Panc1 (cell line): ENCODE results near the gene UCP3. TPM values are rescaled to one million over a fixed set of nuclear protein-coding genes. Genes with fewer than 3 reads are reported as not detected.

ENCODE experiments used
- ATAC-seq: fragments of 200-7000 bp; cut with Tn5 transposase; 2 replicates; pipeline ENCODE4 v1.9.1; 2020; ENCODE audit warnings: mild to moderate bottlenecking, moderate library complexity
- BruUV-seq: library from RNA; stranded (reverse); fragments of 400-500 nt; replicated peaks from 2 replicates; lab custom pipeline; 2021; lab: Mats Ljungman, UMichigan
- CTCF ChIA-PET: fragments of 300-600 bp; sonication (Branson Sonifier 250); formaldehyde crosslinking; loops from one replicate; lab custom pipeline; 2022; ENCODE audit warnings: antibody characterized with exemption; lab: Charles Lee
- POLR2A ChIA-PET: fragments of 300-600 bp; sonication (Branson Sonifier 250); formaldehyde crosslinking; loops from one replicate; lab custom pipeline; 2022; ENCODE audit warnings: antibody characterized with exemption; lab: Charles Lee
- DNase-seq: peaks from one replicate; pipeline ENCODE4 v3.0.0-alpha.2; 2010; ENCODE audit warnings: low read depth, low spot score
- H3K27ac ChIP-seq: 2 replicates; pipeline ENCODE4 v1.5.1; 2011; ENCODE audit warnings: mild to moderate bottlenecking, low read length, inconsistent platforms
- H3K27me3 ChIP-seq: fragments of 200-500 bp; sonication (Bioruptor generic); 2 replicates; pipeline ENCODE4 v1.6.0; 2014; ENCODE audit warnings: low read length, inconsistent platforms; ENCODE audit not compliant: control insufficient read depth, insufficient read depth
- H3K36me3 ChIP-seq: fragments of 200-500 bp; sonication (Bioruptor generic); 2 replicates; pipeline ENCODE4 v1.5.1; 2014; ENCODE audit warnings: inconsistent platforms, mild to moderate bottlenecking, low read length, moderate library complexity; ENCODE audit not compliant: control insufficient read depth, insufficient read depth
- H3K4me1 ChIP-seq: 2 replicates; pipeline ENCODE4 v1.5.1; 2011; ENCODE audit warnings: inconsistent platforms, mild to moderate bottlenecking, low read length, moderate library complexity; ENCODE audit not compliant: control insufficient read depth, insufficient read depth
- H3K4me3 ChIP-seq, 2 experiments: 2 replicates each; pipeline ENCODE4 v1.5.1; 2011 to 2012; ENCODE audit warnings: low read depth in 2 of 2, low read length in 2 of 2, mild to moderate bottlenecking in 2 of 2, inconsistent platforms in 1 of 2, moderate library complexity in 1 of 2
- H3K9me3 ChIP-seq: fragments of 200-500 bp; sonication (Bioruptor generic); 2 replicates; pipeline ENCODE4 v1.5.1; 2014; ENCODE audit warnings: low read depth, mild to moderate bottlenecking, inconsistent platforms, low read length, moderate library complexity; ENCODE audit not compliant: control insufficient read depth, insufficient read depth
- POLR2AphosphoS5 ChIP-seq: IDR thresholded peaks from 2 replicates; pipeline ENCODE4 v1.6.1; 2012; ENCODE audit warnings: mild to moderate bottlenecking, low read depth, low read length, moderate library complexity
- SIN3A ChIP-seq: IDR thresholded peaks from 2 replicates; pipeline ENCODE4 v1.6.1; 2012; ENCODE audit warnings: low read depth, mild to moderate bottlenecking, low read length, moderate library complexity, borderline replicate concordance; ENCODE audit not compliant: insufficient read depth
- TCF7L2 ChIP-seq: IDR thresholded peaks from 2 replicates; pipeline ENCODE4 v1.6.1; 2011; ENCODE audit warnings: mild to moderate bottlenecking, low read depth, low read length, inconsistent platforms
- in situ Hi-C: cut with HindIII; loops from 2 replicates; pipeline ENCODE4 v1.10.0; 2016; ENCODE audit warnings: low sequenced_read_pairs, low pct_unique_long_range_greater_than_20kb
- intact Hi-C: fragments of 100-400 bp; cut with micrococcal nuclease; formaldehyde crosslinking; loops from one replicate; pipeline ENCODE4 v1.10.0; 2022; ENCODE audit not compliant: unreplicated experiment
- total RNA-seq: library from RNA; stranded (reverse); gene quantifications from one replicate; pipeline ENCODE4 v1.2.1, GENCODE V29; 2021; ENCODE audit not compliant: unreplicated experiment
- TF ChIP-seq, protein P1 (sequence below), 2 experiments: IDR thresholded peaks; 2 replicates each; pipeline ENCODE4 v1.6.1; 2011 to 2012; ENCODE audit warnings: low read depth in 2 of 2, control low read depth in 1 of 2, low read length in 1 of 2, mild to moderate bottlenecking in 1 of 2, moderate library complexity in 1 of 2; ENCODE audit not compliant: insufficient read depth in 1 of 2
- TF ChIP-seq, protein P2 (sequence below): fragments of 450-650 bp; IDR thresholded peaks from 2 replicates; pipeline ENCODE4 v1.5.1; 2017; ENCODE audit warnings: mild to moderate bottlenecking

The UCP3 gene
- total RNA-seq, 1 experiment from 2014 or later, result 0.46 TPM

DNA sequence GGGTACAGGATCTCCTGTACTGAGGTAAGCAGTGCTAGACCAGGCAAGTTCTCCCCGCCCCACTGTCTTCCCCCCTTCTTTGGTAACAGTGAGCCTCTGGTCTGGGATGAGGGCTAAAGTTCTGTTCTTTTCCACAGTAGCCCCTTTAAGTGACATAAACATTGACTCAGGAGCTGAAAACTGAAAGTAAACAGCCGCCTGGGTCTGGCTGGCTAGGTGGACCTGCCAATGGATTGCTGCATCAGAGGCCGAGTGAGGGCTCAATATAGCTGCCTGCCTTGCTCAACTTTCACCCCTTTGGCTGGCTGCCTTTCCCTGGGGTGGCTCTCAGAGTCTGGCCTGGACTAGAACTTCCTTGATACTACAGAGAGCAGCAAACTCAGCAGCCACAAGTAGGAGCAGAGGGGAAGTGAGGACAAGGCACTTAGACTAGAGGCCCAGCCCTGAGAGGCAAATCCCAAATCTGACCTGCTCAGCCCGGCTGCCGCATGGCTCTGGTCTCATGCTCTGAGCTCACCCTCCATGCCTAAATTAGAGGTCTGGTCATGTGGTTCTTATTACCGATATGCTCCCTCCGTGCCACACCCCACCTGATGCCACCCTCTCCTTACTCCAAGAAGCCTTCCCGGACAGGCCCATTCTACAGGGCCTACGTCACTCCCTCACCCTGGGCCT lies 9.6 kb upstream of the UCP3 start:
- H3K36me3 ChIP-seq, result no peaks in the 10 kb centered on the region
- no peaks in the 10 kb centered on the region for H3K9me3 ChIP-seq
- H3K27me3 ChIP-seq, result no peaks in the 10 kb centered on the region
- BruUV-seq, result no TSS peak
- intact Hi-C loops (no loop called here), in situ Hi-C loops (no loop called here)
- TF ChIP-seq SIN3A, result no peak
- DNase-seq (no peak), ATAC-seq (no peak)
- H3K27ac ChIP-seq, result no peak overlapping the region
- POLR2A ChIA-PET, result no interaction called here
- CTCF ChIA-PET, result no interaction called here
- H3K4me1 ChIP-seq, result no peaks in the 10 kb centered on the region
- no peak overlapping the region for H3K4me3 ChIP-seq

DNA sequence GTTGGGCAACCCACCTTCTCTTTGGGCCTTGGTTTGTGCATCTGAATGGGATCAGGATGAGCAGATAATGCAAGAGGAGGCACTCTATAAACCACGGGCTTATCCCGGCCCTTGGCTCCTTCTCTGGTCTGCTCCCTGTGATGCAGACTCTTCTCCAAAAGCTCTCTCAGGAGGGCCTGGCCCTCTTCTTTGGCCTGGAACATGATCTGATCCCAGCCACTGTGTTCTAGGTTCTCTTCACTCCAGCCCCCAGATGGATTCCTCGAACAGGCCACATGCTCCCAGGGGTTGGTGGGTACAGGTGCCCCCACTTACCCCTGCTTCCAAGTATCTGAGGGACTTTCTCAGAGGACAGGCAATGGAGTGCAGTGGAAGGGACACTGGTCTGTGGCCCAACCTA lies 8.7 kb upstream of the UCP3 start:
- TF ChIP-seq SIN3A (no peak), POLR2AphosphoS5 (no peak), TCF7L2 (no peak)
- TF ChIP-seq, protein P1, sequence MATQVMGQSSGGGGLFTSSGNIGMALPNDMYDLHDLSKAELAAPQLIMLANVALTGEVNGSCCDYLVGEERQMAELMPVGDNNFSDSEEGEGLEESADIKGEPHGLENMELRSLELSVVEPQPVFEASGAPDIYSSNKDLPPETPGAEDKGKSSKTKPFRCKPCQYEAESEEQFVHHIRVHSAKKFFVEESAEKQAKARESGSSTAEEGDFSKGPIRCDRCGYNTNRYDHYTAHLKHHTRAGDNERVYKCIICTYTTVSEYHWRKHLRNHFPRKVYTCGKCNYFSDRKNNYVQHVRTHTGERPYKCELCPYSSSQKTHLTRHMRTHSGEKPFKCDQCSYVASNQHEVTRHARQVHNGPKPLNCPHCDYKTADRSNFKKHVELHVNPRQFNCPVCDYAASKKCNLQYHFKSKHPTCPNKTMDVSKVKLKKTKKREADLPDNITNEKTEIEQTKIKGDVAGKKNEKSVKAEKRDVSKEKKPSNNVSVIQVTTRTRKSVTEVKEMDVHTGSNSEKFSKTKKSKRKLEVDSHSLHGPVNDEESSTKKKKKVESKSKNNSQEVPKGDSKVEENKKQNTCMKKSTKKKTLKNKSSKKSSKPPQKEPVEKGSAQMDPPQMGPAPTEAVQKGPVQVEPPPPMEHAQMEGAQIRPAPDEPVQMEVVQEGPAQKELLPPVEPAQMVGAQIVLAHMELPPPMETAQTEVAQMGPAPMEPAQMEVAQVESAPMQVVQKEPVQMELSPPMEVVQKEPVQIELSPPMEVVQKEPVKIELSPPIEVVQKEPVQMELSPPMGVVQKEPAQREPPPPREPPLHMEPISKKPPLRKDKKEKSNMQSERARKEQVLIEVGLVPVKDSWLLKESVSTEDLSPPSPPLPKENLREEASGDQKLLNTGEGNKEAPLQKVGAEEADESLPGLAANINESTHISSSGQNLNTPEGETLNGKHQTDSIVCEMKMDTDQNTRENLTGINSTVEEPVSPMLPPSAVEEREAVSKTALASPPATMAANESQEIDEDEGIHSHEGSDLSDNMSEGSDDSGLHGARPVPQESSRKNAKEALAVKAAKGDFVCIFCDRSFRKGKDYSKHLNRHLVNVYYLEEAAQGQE (IDR thresholded peaks at IDR 0.05; ENCODE audit: insufficient read depth in 1 of 2, low read depth in 2 of 2, low read length in 1 of 2), result no peak
- TF ChIP-seq, protein P2, sequence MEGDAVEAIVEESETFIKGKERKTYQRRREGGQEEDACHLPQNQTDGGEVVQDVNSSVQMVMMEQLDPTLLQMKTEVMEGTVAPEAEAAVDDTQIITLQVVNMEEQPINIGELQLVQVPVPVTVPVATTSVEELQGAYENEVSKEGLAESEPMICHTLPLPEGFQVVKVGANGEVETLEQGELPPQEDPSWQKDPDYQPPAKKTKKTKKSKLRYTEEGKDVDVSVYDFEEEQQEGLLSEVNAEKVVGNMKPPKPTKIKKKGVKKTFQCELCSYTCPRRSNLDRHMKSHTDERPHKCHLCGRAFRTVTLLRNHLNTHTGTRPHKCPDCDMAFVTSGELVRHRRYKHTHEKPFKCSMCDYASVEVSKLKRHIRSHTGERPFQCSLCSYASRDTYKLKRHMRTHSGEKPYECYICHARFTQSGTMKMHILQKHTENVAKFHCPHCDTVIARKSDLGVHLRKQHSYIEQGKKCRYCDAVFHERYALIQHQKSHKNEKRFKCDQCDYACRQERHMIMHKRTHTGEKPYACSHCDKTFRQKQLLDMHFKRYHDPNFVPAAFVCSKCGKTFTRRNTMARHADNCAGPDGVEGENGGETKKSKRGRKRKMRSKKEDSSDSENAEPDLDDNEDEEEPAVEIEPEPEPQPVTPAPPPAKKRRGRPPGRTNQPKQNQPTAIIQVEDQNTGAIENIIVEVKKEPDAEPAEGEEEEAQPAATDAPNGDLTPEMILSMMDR, result no peak

DNA sequence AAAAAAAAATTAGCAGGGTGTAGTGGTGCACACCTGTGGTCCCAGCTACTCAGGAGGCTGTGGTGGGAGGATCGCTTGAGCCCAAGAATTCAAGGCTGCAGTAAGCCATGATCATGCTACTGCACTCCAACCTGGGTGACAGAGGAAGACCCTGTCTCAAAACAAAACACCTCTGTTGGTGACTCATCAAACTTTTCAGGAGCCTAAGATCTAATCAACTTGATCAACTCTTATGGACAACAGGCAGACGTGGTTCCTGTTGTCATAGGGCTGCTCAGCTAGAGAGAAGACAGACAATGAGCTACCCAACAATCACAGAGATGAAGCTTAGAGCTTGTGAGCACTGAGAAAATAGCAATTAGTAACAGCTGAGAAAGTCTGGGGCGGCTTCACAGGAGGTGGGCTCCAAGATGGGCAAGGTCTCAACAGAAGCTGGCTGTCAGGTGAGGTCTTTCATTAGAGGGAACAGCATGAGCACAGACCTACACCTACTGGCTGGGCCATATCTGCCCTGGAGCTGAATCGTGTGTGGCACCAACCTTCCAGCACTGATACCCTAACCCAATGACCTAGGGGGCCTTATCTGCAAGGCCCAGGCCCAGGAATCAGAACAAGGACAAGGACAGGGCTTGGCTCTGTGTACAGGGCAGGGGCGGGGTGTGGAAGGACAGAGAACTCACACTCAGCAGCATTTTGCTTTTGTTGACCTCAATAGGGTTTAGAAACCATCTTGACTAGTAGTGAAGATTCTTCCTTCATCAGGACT lies 7.2 kb upstream of the UCP3 start:
- ChIA-PET CTCF (no interaction called here), POLR2A (interaction anchor here (0.6 kb wide), 2 partner anchors 25 to 50 kb away, joined by 4 to 7 read pairs; no protein-coding TSS in a partner anchor)
- H3K36me3 ChIP-seq, result no peaks in the 10 kb centered on the region
- no peak overlapping the region for H3K4me3 ChIP-seq
- BruUV-seq, result no TSS peak
- in situ Hi-C loops (no loop called here), intact Hi-C loops (no loop called here)
- DNase-seq (no peak), ATAC-seq (no peak)
- H3K9me3 ChIP-seq, result no peaks in the 10 kb centered on the region
- no peak overlapping the region for H3K27ac ChIP-seq
- no peaks in the 10 kb centered on the region for H3K4me1 ChIP-seq
- H3K27me3 ChIP-seq, result no peaks in the 10 kb centered on the region
- TF ChIP-seq SIN3A, result no peak
- no peak for TF ChIP-seq TCF7L2
- TF ChIP-seq, protein P2, result no peak
- TF ChIP-seq, protein P1 (IDR thresholded peaks at IDR 0.05; ENCODE audit: insufficient read depth in 1 of 2, low read depth in 2 of 2, low read length in 1 of 2), result no peak
- no peak for TF ChIP-seq POLR2AphosphoS5

More for the DNA sequence above, 8.7 kb upstream of the UCP3 start:
- ATAC-seq (no peak), DNase-seq (no peak)
- intact Hi-C loops, result no loop called here
- ChIA-PET CTCF (no interaction called here), POLR2A (no interaction called here)
- Histone ChIP-seq H3K27me3 (no peaks in the 10 kb centered on the region), H3K36me3 (no peaks in the 10 kb centered on the region), H3K4me3 (no peak overlapping the region), H3K4me1 (no peaks in the 10 kb centered on the region), H3K27ac (no peak overlapping the region), H3K9me3 (no peaks in the 10 kb centered on the region)
- no TSS peak for BruUV-seq
- in situ Hi-C loops, result no loop called here
